ENCODE results near the gene KIF21B. TPM values are rescaled to one million over a fixed set of nuclear protein-coding genes. Genes with fewer than 3 reads are reported as not detected.

KIF21B gene
- total and polyA plus RNA-seq, 2 of the 8 experiments (the other 6 are each of a cell fraction or from before 2014, with no cell fraction given): 10.8 to 26.5 TPM

GRCh38 chr1:200981278-200981677 lies 42.2 kb downstream of the KIF21B start:
- Histone ChIP-seq H3K36me3 (ENCODE audit: control insufficient read depth in 2 of 4, insufficient read depth in 4 of 4, low read length in 3 of 4) (peaks cover 2 to 18% (median 10%) of the 10 kb centered on the region in 4 experiments; a peak in 6 of 8 replicates), H4K20me1 (replicated peaks in 1 of 2; ENCODE audit: control insufficient read depth in 1 of 2, insufficient read depth in 2 of 2, low read length in 2 of 2) (peaks cover 0 to 6% of the 10 kb centered on the region in 2 experiments), H3K9ac (replicated peaks in 1 of 4; ENCODE audit: extremely low read depth in 1 of 4, low read depth in 3 of 4, low read length in 3 of 4) (no peak overlapping the region), H3K23ac (ENCODE audit: insufficient read length) (no peak overlapping the region), H3K23me2 (ENCODE audit: low read depth, low read length) (no peaks in the 10 kb centered on the region), H2BK20ac (ENCODE audit: low read length) (no peak overlapping the region), H3K9me3 (ENCODE audit: insufficient read depth in 2 of 2, low read depth in 1 of 2, low read length in 1 of 2) (peaks cover 3 to 10% of the 10 kb centered on the region in 2 experiments; a peak in 3 of 4 replicates), H3K27ac (ENCODE audit: low read depth, low read length) (no peak overlapping the region), H2AK5ac (ENCODE audit: low read depth, low read length) (no peak overlapping the region), H2BK12ac (ENCODE audit: low read depth, low read length) (no peak overlapping the region), H3K56ac (replicated peaks; ENCODE audit: insufficient read length, low read depth, low read length) (no peak overlapping the region), H3K4ac (replicated peaks; ENCODE audit: insufficient read length, low read depth, low read length) (no peak overlapping the region), H3K27me3 (replicated peaks in 1 of 4; ENCODE audit: control insufficient read depth in 3 of 4, extremely low read depth in 1 of 4, insufficient read depth in 3 of 4, low read length in 3 of 4) (no peaks in the 10 kb centered on the region), H3K4me1 (replicated peaks in 1 of 4; ENCODE audit: control insufficient read depth in 3 of 4, insufficient read depth in 4 of 4, low read length in 3 of 4) (no peaks in the 10 kb centered on the region), H4K8ac (ENCODE audit: extremely low read depth, insufficient read depth, low read length) (no peak overlapping the region), H2BK5ac (ENCODE audit: low read depth, low read length) (no peak overlapping the region), H2BK120ac (replicated peaks; ENCODE audit: low read depth, low read length) (no peak overlapping the region), H3K4me2 (ENCODE audit: insufficient read depth in 1 of 2, low read depth in 2 of 2, low read length in 2 of 2) (no peak overlapping the region), H3K79me2 (ENCODE audit: control insufficient read depth in 1 of 2, insufficient read depth in 2 of 2, low read length in 2 of 2) (no peaks in the 10 kb centered on the region), H2BK15ac (ENCODE audit: low read length) (no peak overlapping the region), H4K5ac (ENCODE audit: insufficient read length, low read depth, low read length) (no peak overlapping the region), H3K4me3 (ENCODE audit: extremely low read depth in 1 of 4, insufficient read depth in 2 of 4, low read depth in 3 of 4, low read length in 4 of 4) (no peak overlapping the region), H2AFZ (ENCODE audit: low read length) (no peak overlapping the region), H3K18ac (ENCODE audit: extremely low read depth, low read length) (no peak overlapping the region), H3K79me1 (ENCODE audit: low read depth, low read length) (no peaks in the 10 kb centered on the region), H4K91ac (replicated peaks; ENCODE audit: insufficient read length, low read length) (no peak overlapping the region), H3K14ac (ENCODE audit: insufficient read length) (no peak overlapping the region)
- POLR2A ChIA-PET (ENCODE audit: partially characterized antibody): no interaction called here
- FAIRE-seq (no peak), DNase-seq (ENCODE audit: low read depth in 1 of 2, low spot score in 2 of 2) (no peak)
- TF ChIP-seq CBX8 (IDR thresholded peaks at IDR 0.05; ENCODE audit: borderline replicate concordance, low read depth, low read length) (no peak), SIN3A (conservative IDR thresholded peaks at IDR 0.05 in 1 of 2, IDR thresholded peaks at IDR 0.05 in 1 of 2; ENCODE audit: low read depth in 1 of 2, low read length in 2 of 2) (no peak), BACH1 (IDR thresholded peaks at IDR 0.05; ENCODE audit: low read length) (no peak), NRF1 (IDR thresholded peaks at IDR 0.05; ENCODE audit: low read depth, low read length) (no peak), CEBPB (IDR thresholded peaks at IDR 0.05; ENCODE audit: low read depth, low read length) (no peak), RAD21 (IDR thresholded peaks at IDR 0.05 in 1 of 2, conservative IDR thresholded peaks at IDR 0.05 in 1 of 2; ENCODE audit: low read depth in 2 of 2, low read length in 2 of 2) (no peak), SUZ12 (IDR thresholded peaks at IDR 0.05; ENCODE audit: low read length) (no peak), SP1 (IDR thresholded peaks at IDR 0.05; ENCODE audit: low read depth, low read length) (no peak), BCL11A (IDR thresholded peaks at IDR 0.05; ENCODE audit: low read depth in 2 of 2, low read length in 2 of 2) (no peak), HDAC2 (IDR thresholded peaks at IDR 0.05; ENCODE audit: borderline replicate concordance in 1 of 2, low read depth in 2 of 2, low read length in 2 of 2) (no peak), YY1 (IDR thresholded peaks at IDR 0.05; ENCODE audit: low read depth, low read length) (no peak)
- CTCF ChIA-PET (ENCODE audit: partially characterized antibody): interaction anchor here (1.1 to 28.5 kb wide), 8 partner anchors 10 to 138 kb away, joined by 3 to 640 read pairs (median 45); partner anchors contain the start of gene KIF21B
- 97% methylated on average over 4 of the region's 4 CpGs; no CpG with 5 or more reads in 1 of the 2 experiments for WGBS, 2 experiments (ENCODE audit: extremely low coverage in 1 of 2, insufficient coverage in 1 of 2, insufficient read length in 1 of 2, insufficient replicate concordance in 2 of 2, low coverage in 1 of 2, low lambda C conversion rate in 2 of 2, missing lambda C conversion rate in 1 of 2)
